ENCODE measurements around the gene COA3. TPM values are rescaled to one million over a fixed set of nuclear protein-coding genes. Genes with fewer than 3 reads are reported as not detected.

COA3 gene, protein sequence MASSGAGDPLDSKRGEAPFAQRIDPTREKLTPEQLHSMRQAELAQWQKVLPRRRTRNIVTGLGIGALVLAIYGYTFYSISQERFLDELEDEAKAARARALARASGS
- total RNA-seq (2022; extraction: Qiagen RNA extraction; ENCODE audit: low read depth): 117 to 153 TPM (median 137 TPM) in 5 replicates

DNA sequence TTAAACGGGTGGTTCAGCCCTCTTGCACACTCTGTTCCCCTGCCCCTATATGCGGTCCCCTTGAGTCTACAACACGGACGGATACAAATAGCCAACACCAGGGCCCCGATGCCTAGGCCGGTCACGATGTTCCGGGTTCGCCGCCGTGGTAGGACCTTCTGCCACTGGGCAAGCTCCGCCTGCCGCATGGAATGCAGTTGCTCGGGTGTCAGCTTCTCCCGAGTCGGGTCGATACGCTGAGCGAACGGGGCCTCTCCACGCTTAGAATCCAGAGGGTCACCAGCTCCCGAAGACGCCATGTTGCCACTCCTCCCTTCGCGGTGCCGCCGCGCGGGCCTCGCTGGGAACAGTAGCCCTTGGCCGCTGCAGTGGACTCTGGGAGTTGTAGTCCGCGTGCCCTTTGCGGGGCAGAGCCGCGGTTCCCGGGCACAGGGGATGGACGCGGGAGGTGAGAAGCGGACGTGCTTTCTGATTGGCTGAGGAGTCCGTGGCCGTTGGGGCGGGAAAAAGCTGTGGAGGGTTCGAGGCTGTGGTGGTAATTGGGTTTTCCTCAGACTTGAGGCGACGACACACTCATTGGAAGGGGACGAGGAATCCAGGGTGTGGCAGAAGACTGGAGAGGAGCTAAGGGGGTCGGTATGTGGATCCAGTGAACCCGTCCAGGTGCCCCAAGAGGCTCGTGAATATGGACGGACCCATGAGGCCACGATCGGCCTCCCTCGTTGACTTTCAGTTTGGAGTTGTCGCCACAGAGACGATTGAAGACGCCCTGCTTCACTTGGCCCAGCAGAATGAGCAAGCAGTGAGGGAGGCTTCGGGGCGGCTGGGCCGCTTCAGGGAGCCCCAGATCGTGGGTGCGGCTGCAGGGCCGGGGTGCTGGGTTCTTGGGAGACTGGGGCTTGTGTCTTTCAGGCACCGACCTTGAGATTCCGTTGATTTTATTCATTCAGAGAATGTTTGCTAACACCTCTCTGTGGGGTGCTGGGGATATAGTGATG is at the start of gene COA3, which contains the start of gene CNTD1:
Gene COA3, minus strand, starts transcription at position 322 of the 998 bp plus-strand sequence. Its CDS starts 23 bp downstream, at position 299.
Gene CNTD1, plus strand, starts transcription at position 479 of the 998 bp plus-strand sequence. Its CDS starts 207 bp downstream, at position 686.

DNA sequence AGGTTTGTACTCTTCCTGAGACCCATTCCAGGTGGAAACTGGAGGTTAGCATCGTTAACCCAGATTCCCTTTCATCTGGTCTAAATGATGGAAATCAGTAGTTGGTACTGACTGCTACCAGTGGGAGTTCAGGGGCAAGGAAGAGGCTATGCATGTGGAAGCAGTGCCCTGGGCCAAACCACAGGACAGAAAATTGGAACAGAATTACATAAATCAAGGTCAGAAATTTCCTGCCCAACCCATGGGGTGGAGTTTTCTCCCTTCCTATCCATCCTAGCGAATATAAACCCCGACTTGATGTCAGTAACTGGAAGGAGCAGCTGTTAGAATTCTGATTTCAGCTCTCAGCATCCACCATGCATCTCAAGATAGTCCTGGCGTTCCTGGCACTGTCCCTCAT is 45.8 kb upstream of the COA3 start, which contains the start of gene AOC2:
Gene AOC2, plus strand, starts transcription at position 310 of the 400 bp plus-strand sequence. Its CDS starts 47 bp downstream, at position 357.

DNA sequence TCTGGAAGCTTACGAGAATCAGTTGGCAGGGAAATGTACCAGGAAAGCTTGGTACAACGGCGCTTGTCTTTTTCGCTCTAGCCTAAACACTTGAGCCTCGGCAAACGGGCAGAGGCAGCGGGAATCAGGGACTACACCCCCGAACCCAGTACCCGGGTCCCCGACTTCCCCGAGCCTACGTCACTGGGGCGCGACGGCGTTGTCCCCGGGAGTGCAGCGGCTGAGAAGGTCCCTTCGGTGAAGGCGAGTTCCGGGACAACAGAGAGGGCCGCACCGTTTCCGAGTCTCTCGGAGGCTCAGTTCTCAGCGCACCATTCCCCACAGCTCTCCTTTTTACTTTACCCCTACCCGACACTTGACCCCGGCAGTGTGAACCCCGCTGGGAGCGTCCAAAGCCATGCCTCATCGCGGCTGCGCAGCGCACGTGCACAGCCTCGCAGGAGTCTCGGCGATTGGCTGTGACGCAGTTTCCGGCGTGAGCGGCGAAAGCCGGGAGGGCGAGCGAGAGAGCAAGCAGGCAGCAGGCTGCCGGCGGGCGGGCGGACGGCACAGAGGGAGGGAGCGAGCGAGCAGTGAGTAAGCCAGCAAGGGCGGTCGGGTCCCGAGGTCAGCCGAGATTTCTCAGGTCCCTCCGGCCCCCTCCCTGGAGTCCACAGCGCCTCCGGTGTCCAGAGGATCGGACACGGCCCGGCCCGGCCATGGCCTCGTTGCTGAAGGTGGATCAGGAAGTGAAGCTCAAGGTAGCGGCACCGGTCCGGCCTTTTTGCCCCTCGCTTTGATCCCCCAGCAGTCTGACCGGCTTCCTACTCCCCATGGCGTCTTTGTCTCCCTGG is 34.6 kb upstream of the COA3 start, which contains the start of gene PSME3:
Gene PSME3, plus strand, starts transcription at position 464 of the 833 bp plus-strand sequence. Its CDS starts 235 bp downstream, at position 699.

DNA sequence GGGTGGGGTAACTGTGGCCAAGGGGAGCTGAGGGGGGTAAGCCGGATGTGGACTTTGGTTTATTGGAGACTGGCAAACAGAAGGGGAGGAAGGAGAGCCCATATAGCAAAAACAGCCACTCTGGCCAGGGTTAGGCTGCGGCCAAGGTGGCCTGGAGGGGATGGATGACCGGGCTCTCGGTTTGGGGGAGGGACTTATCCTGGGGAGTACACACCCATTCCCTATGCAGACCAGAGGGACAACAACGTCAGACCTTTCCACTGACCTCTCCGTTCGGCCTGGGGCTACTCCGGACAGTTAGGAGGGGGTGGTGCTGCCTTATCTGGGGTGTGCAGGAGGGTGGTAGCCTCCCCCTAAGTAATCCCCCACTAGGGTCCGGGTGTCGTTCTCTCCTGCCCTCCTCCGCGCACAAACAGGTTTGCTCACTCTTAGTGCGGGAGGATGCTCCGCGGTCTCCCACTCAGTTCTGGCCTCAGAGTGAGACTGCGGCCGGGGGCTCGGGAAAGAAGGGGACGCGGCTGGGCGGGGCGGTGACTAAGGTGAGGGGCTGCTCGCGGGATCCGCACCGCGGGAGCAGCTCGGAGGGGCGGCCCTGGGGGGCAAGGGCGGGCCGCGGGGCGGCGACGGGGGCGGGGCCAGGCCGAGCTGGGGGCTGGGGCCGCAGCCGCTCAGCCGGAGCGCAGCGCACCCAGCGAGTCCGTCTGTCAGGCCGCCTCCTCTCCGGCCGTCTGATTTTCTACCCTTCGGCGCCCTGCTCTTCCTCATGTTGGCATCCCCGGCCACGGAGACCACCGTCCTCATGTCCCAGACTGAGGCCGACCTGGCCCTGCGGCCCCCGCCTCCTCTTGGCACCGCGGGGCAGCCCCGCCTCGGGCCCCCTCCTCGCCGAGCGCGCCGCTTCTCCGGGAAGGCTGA is 18.3 kb downstream of the COA3 start, which contains the start of gene WNK4:
Gene WNK4, plus strand, starts transcription at position 675 of the 915 bp plus-strand sequence. Its CDS starts 89 bp downstream, at position 764.

DNA sequence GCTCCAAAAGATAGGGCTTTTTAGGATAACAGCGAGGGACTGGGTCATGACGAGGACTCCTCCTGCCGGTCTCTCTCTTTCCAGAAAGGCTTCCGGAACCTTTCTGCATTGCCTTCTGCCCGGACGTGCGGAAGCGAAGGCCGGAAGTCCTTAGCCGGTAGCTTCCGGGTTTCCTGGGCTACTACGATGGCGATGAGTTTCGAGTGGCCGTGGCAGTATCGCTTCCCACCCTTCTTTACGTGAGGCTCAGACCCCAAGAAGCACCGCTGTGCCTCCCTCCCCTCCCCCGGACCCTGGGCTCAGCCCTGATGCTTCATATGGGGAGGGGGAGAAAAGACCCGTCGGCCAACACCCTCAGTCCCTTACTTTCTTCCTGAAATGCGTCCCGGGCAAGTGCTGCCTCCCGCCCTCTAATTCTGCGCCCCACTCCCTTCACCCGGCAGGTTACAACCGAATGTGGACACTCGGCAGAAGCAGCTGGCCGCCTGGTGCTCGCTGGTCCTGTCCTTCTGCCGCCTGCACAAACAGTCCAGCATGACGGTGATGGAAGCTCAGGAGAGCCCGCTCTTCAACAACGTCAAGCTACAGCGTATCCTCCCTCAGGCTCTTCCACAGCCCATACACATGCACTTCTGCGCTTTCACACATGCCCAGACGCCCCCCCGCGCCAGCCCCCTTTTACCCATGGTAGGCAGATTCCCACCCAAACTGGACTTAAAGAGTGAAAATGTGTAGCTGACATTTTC is 25.0 kb downstream of the COA3 start, which contains the start of gene VPS25:
Gene VPS25, plus strand, starts transcription at position 160 of the 746 bp plus-strand sequence. Its CDS starts 27 bp downstream, at position 187.

DNA sequence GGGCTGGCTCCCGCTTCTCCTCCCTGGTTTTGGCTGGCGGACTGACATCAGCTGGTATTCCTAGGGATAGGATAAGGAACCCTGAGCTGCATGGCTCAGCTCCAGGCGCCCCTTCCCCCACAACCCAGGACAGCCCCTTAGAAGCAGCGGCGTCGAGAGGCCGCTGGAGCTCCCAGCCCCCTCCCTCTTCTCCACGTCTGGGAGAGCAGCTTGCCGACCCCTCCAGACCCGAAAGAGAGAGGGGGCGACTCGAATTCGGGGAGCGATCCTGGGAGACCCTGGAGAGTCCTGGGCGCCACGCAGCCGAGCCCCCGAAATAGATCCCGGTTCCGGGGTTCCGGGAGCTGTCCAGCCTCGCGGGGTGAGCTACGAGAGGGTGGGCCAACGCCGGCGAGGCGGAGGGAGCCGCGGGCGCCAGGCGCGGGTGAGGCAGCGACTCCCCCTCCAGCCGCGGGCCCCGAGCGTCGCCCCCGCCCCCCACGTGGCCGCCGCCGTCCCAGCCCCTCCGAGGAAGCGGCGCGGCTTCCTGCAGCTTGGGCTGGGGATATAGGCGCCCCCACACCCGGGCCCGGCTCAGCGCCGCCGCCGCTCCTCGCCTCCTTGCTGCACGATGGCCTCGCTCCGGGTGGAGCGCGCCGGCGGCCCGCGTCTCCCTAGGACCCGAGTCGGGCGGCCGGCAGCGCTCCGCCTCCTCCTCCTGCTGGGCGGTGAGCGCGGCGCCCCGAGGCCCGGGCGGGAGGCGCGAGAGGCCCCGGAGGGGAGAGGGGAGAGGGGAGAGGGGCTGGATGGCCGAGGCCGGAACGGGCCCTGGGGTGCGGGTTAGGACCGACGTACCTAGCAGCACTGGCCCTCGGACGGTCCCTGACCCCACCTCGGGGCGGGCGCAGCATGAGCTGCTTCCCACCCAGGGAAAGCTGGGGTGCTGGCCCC is 37.6 kb downstream of the COA3 start, which contains the start of gene RAMP2:
Gene RAMP2, plus strand, starts transcription at position 576 of the 930 bp plus-strand sequence. Its CDS starts 35 bp downstream, at position 611.

Other genes starting within 250 kb of the COA3 start
- 0.74 to 1.6 TPM (median 1.2 TPM) in 5 replicates for gene HSD17B1, start 245.8 kb downstream of the COA3 start, total RNA-seq (2022; extraction: Qiagen RNA extraction; ENCODE audit: low read depth)
- 103 to 140 TPM (median 121 TPM) in 5 replicates for gene COASY, start 236.6 kb downstream of the COA3 start, total RNA-seq (2022; extraction: Qiagen RNA extraction; ENCODE audit: low read depth)
- 52.8 to 64.7 TPM (median 57.9 TPM) in 5 replicates for gene MLX, start 231.6 kb downstream of the COA3 start, total RNA-seq (2022; extraction: Qiagen RNA extraction; ENCODE audit: low read depth)
- gene PSMC3IP, start 221.0 kb downstream of the COA3 start, total RNA-seq (2022; extraction: Qiagen RNA extraction; ENCODE audit: low read depth): 34.1 to 40.6 TPM (median 38.3 TPM) in 5 replicates
- 26.5 to 30.0 TPM (median 28.4 TPM) in 5 replicates for gene RETREG3, start 189.3 kb downstream of the COA3 start, total RNA-seq (2022; extraction: Qiagen RNA extraction; ENCODE audit: low read depth)
- 139 to 156 TPM (median 151 TPM) in 5 replicates for gene TUBG1, start 189.0 kb downstream of the COA3 start, total RNA-seq (2022; extraction: Qiagen RNA extraction; ENCODE audit: low read depth)
- gene TUBG2, start 139.4 kb downstream of the COA3 start, total RNA-seq (2022; extraction: Qiagen RNA extraction; ENCODE audit: low read depth): 16.9 to 25.5 TPM (median 22.6 TPM) in 5 replicates
- gene PLEKHH3, start 121.7 kb downstream of the COA3 start, total RNA-seq (2022; extraction: Qiagen RNA extraction; ENCODE audit: low read depth): 12.2 to 19.5 TPM (median 17.5 TPM) in 5 replicates
- 0.28 to 0.61 TPM (median 0.35 TPM) in 5 replicates for gene CCR10, start 116.9 kb downstream of the COA3 start, total RNA-seq (2022; extraction: Qiagen RNA extraction; ENCODE audit: low read depth)
- gene CNTNAP1, start 116.2 kb downstream of the COA3 start, total RNA-seq (2022; extraction: Qiagen RNA extraction; ENCODE audit: low read depth): 4.3 to 6.5 TPM (median 5.8 TPM) in 5 replicates
- gene EZH1, start 53.7 kb downstream of the COA3 start, total RNA-seq (2022; extraction: Qiagen RNA extraction; ENCODE audit: low read depth): 7.2 to 13.2 TPM (median 10.2 TPM) in 5 replicates
- 0.65 to 1.5 TPM (median 0.76 TPM) in 5 replicates for gene RAMP2, start 37.5 kb downstream of the COA3 start, total RNA-seq (2022; extraction: Qiagen RNA extraction; ENCODE audit: low read depth)
- 124 to 132 TPM (median 125 TPM) in 5 replicates for gene VPS25, start 25.3 kb downstream of the COA3 start, total RNA-seq (2022; extraction: Qiagen RNA extraction; ENCODE audit: low read depth)
- 0.85 to 1.7 TPM (median 1.4 TPM) in 5 replicates for gene WNK4, start 18.1 kb downstream of the COA3 start, total RNA-seq (2022; extraction: Qiagen RNA extraction; ENCODE audit: low read depth)
- not detected in 5 replicates for gene CNTD1, start 157 bp upstream of the COA3 start, total RNA-seq (2022; extraction: Qiagen RNA extraction; ENCODE audit: low read depth)
- 78.7 to 105 TPM (median 81.3 TPM) in 5 replicates for gene BECN1, start 25.6 kb upstream of the COA3 start, total RNA-seq (2022; extraction: Qiagen RNA extraction; ENCODE audit: low read depth)
- gene PSME3, start 34.7 kb upstream of the COA3 start, total RNA-seq (2022; extraction: Qiagen RNA extraction; ENCODE audit: low read depth): 233 to 282 TPM (median 239 TPM) in 5 replicates
- 1.4 to 2.0 TPM (median 1.9 TPM) in 5 replicates for gene AOC2, start 45.9 kb upstream of the COA3 start, total RNA-seq (2022; extraction: Qiagen RNA extraction; ENCODE audit: low read depth)
- gene AOC3, start 52.5 kb upstream of the COA3 start, total RNA-seq (2022; extraction: Qiagen RNA extraction; ENCODE audit: low read depth): 0.82 to 1.6 TPM (median 1.1 TPM) in 5 replicates
- not detected in 5 replicates for gene G6PC1, start 102.1 kb upstream of the COA3 start, total RNA-seq (2022; extraction: Qiagen RNA extraction; ENCODE audit: low read depth)
- 50.2 to 57.9 TPM (median 52.4 TPM) in 5 replicates for gene AARSD1, start 165.8 kb upstream of the COA3 start, total RNA-seq (2022; extraction: Qiagen RNA extraction; ENCODE audit: low read depth)
- gene PTGES3L, start 181.4 kb upstream of the COA3 start, total RNA-seq (2022; extraction: Qiagen RNA extraction; ENCODE audit: low read depth): 0.70 to 1.6 TPM (median 1.1 TPM) in 5 replicates
- 19.2 to 22.8 TPM (median 21.6 TPM) in 5 replicates for gene RUNDC1, start 181.9 kb upstream of the COA3 start, total RNA-seq (2022; extraction: Qiagen RNA extraction; ENCODE audit: low read depth)
- gene RPL27, start 199.7 kb upstream of the COA3 start, total RNA-seq (2022; extraction: Qiagen RNA extraction; ENCODE audit: low read depth): 2,797 to 3,699 TPM (median 3,171 TPM) in 5 replicates
- gene IFI35, start 208.1 kb upstream of the COA3 start, total RNA-seq (2022; extraction: Qiagen RNA extraction; ENCODE audit: low read depth): 15.7 to 21.2 TPM (median 17.9 TPM) in 5 replicates
- gene VAT1, start 223.7 kb upstream of the COA3 start, total RNA-seq (2022; extraction: Qiagen RNA extraction; ENCODE audit: low read depth): 208 to 241 TPM (median 225 TPM) in 5 replicates
- gene RND2, start 226.5 kb upstream of the COA3 start, total RNA-seq (2022; extraction: Qiagen RNA extraction; ENCODE audit: low read depth): 0.08 to 0.18 TPM (median 0.13 TPM) in 5 replicates

Measured in A549 treated with RU486 at 1 μM for 4 hours (cell line).